Right atrium auricular region (tissue), 2 donors: ENCODE data around the gene C1QTNF7. TPM values are rescaled to one million over a fixed set of nuclear protein-coding genes. Genes with fewer than 3 reads are reported as not detected.

Experiments used
- DNase-seq: peaks from one replicate; pipeline ENCODE4 v3.0.0-alpha.2; 2019; ENCODE audit warnings: low spot score
- H3K27ac ChIP-seq, 2 donors: fragments of 200-600 bp; sonication (generic); 1 replicate in 1 of 2; 2 replicates in 1 of 2; pipeline ENCODE4 v1.5.1; 2016 to 2019
- H3K27me3 ChIP-seq, 2 donors: fragments of 200-600 bp; sonication (generic); one replicate each; pipeline versions ENCODE4 v1.5.1 to v1.6.0; 2017 to 2019
- H3K36me3 ChIP-seq: fragments of 200-600 bp; sonication (generic); one replicate; pipeline ENCODE4 v1.5.1; 2016
- H3K4me1 ChIP-seq, 2 donors: fragments of 200-600 bp; sonication (generic); one replicate each; pipeline versions ENCODE4 v1.5.1 to v1.6.0; 2017 to 2019
- H3K4me3 ChIP-seq, 2 donors: fragments of 200-600 bp; sonication (generic); 1 replicate in 1 of 2; 2 replicates in 1 of 2; pipeline ENCODE4 v1.5.1; 2017 to 2019; ENCODE audit warnings: mild to moderate bottlenecking in 1 of 2, moderate library complexity in 1 of 2
- H3K9me3 ChIP-seq, 2 donors: fragments of 200-600 bp; sonication (generic); one replicate each; pipeline ENCODE4 v1.5.1; 2019
- total RNA-seq, 2 donors: library from RNA; depleted of rRNA; stranded (reverse); fragments of >200 nt; gene quantifications; one replicate each; pipeline ENCODE4 v1.1.0, GENCODE V29; 2016
- TF ChIP-seq, protein P1 (sequence below), 2 donors: fragments of 200-600 bp; sonication (generic); IDR thresholded peaks; one replicate each; pipeline ENCODE4 v1.5.1; 2019; ENCODE audit warnings: antibody characterized with exemption in 2 of 2

Gene C1QTNF7
- total RNA-seq, 2 donors from 2014 or later, result 1.0 to 2.9 TPM

- H3K4me1 ChIP-seq, result no peaks in the 10 kb centered on the region
- no peaks in the 10 kb centered on the region for H3K9me3 ChIP-seq
- no peaks in the 10 kb centered on the region for H3K36me3 ChIP-seq
- TF ChIP-seq, protein P1, sequence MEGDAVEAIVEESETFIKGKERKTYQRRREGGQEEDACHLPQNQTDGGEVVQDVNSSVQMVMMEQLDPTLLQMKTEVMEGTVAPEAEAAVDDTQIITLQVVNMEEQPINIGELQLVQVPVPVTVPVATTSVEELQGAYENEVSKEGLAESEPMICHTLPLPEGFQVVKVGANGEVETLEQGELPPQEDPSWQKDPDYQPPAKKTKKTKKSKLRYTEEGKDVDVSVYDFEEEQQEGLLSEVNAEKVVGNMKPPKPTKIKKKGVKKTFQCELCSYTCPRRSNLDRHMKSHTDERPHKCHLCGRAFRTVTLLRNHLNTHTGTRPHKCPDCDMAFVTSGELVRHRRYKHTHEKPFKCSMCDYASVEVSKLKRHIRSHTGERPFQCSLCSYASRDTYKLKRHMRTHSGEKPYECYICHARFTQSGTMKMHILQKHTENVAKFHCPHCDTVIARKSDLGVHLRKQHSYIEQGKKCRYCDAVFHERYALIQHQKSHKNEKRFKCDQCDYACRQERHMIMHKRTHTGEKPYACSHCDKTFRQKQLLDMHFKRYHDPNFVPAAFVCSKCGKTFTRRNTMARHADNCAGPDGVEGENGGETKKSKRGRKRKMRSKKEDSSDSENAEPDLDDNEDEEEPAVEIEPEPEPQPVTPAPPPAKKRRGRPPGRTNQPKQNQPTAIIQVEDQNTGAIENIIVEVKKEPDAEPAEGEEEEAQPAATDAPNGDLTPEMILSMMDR (IDR thresholded peaks at IDR 0.05), result no peak
- H3K27ac ChIP-seq, result no peak overlapping the region
- H3K27me3 ChIP-seq, result no peaks in the 10 kb centered on the region
- no peak overlapping the region for H3K4me3 ChIP-seq
- DNase-seq, result no peak
Measured at GRCh38 chr4:15444879-15445547, 17.2 kb downstream of the C1QTNF7 start.

- Histone ChIP-seq H3K27ac (peak overlapping the region in 1 of 2 donors; percentile 51), H3K4me3 (no peak overlapping the region), H3K4me1 (peaks cover 0 to 22% of the 10 kb centered on the region in 2 donors), H3K27me3 (no peaks in the 10 kb centered on the region), H3K9me3 (no peaks in the 10 kb centered on the region), H3K36me3 (no peaks in the 10 kb centered on the region)
- TF ChIP-seq, protein P1 (IDR thresholded peaks at IDR 0.05), result no peak
- DNase-seq, result no peak
Measured at GRCh38 chr4:15451181-15451865, 23.5 kb downstream of the C1QTNF7 start.

GRCh38 chr4:15451866-15452765 lies 24.3 kb downstream of the C1QTNF7 start:
- Histone ChIP-seq H3K9me3 (no peaks in the 10 kb centered on the region), H3K27ac (peak overlapping the region in 1 of 2 donors; percentile 51), H3K4me3 (no peak overlapping the region), H3K27me3 (no peaks in the 10 kb centered on the region), H3K36me3 (no peaks in the 10 kb centered on the region), H3K4me1 (peaks cover 0 to 25% of the 10 kb centered on the region in 2 donors)
- peak; percentile 64 for DNase-seq
- TF ChIP-seq, protein P1 (IDR thresholded peaks at IDR 0.05), result no peak

DNA sequence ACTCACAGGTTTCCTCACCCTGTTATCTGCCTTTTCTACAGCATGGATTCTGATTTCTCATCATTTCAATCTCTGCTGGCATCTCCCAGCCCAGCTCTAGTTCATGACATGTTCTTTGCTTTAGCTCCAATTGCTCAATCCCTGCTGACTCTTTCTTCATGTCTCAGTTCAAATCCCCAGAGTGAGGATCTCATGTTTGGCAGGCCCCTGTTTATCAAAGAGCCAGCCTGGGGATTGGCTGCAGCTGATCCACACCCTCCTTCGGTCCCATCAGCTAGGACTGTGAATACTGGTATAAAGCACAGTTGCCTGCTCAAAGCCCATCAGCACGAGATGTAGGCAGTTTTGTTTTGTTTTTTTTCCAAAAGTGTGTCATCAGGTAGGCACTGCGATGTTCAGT lies 27.5 kb downstream of the C1QTNF7 start:
- H3K4me1 ChIP-seq, result peaks cover 0 to 34% of the 10 kb centered on the region in 2 donors
- H3K36me3 ChIP-seq, result no peaks in the 10 kb centered on the region
- H3K27me3 ChIP-seq, result no peaks in the 10 kb centered on the region
- DNase-seq, result peak; percentile 90
- TF ChIP-seq, protein P1 (IDR thresholded peaks at IDR 0.05), result no peak
- H3K4me3 ChIP-seq, result no peak overlapping the region
- peak overlapping the region in 1 of 2 donors; percentile 69 for H3K27ac ChIP-seq
- no peaks in the 10 kb centered on the region for H3K9me3 ChIP-seq

- H3K4me1 ChIP-seq, result peaks cover 0 to 13% of the 10 kb centered on the region in 2 donors
Measured at GRCh38 chr4:15457406-15458201, 29.8 kb downstream of the C1QTNF7 start.

More at GRCh38 chr4:15457406-15458201, 29.8 kb downstream of the C1QTNF7 start:
- peak overlapping the region in 1 of 2 donors; percentile 44 for H3K27ac ChIP-seq
- H3K27me3 ChIP-seq, result no peaks in the 10 kb centered on the region
- H3K36me3 ChIP-seq, result no peaks in the 10 kb centered on the region
- H3K4me3 ChIP-seq, result no peak overlapping the region
- no peaks in the 10 kb centered on the region for H3K9me3 ChIP-seq
- TF ChIP-seq, protein P1 (IDR thresholded peaks at IDR 0.05), result peak; percentile 58 to 84
- no peak for DNase-seq
